HG03039 (cell line): ENCODE results near the gene THTPA.
"Not testable (repeated sequence)": the region's sequence is repeated elsewhere in the genome, so short reads cannot be mapped to it uniquely, and the experiment has no call there.

Experiments
- ATAC-seq: cut with Tn5 transposase; IDR thresholded peaks from one replicate; pipeline ENCODE4 v1.9.1; 2021; ENCODE audit warnings: mild to moderate bottlenecking, moderate library complexity; ENCODE audit not compliant: unreplicated experiment

THTPA gene

GRCh38 chr14:23582906-23583760, 27.1 kb downstream of the THTPA start:
- ATAC-seq, result no peak

GRCh38 chr14:23583761-23584526, 27.9 kb downstream of the THTPA start:
- not testable (repeated sequence) for ATAC-seq

DNA sequence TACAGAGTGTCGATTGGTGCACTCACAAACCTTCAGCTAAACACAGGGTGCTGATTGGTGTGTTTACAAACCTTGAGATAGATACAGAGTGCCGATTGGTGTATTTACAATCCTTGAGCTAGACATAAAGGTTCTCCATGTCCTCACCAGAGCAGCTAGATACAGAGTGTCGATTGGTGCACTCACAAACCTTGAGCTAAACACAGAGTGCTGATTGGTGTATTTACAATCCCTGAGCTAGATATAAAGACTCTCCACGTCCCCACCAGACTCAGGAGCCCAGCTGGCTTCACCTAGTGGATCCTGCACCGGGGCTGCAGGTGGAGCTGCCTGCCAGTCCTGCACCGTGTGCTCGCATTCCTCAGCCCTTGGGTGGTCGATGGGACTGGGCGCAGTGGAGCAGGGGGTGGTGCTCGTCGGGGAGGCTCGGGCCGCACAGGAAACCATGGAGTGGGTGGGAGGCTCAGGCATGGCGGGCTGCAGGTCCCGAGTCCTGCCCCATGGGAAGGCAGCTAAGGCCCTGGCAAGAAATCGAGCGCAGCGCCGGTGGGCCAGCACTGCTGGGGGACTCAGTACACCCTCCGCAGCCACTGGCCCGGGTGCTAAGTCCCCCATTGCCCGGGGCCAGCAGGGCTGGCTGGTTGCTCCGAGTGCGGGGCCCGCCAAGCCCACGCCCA, 28.6 kb downstream of the THTPA start:
- not testable (repeated sequence) for ATAC-seq

DNA sequence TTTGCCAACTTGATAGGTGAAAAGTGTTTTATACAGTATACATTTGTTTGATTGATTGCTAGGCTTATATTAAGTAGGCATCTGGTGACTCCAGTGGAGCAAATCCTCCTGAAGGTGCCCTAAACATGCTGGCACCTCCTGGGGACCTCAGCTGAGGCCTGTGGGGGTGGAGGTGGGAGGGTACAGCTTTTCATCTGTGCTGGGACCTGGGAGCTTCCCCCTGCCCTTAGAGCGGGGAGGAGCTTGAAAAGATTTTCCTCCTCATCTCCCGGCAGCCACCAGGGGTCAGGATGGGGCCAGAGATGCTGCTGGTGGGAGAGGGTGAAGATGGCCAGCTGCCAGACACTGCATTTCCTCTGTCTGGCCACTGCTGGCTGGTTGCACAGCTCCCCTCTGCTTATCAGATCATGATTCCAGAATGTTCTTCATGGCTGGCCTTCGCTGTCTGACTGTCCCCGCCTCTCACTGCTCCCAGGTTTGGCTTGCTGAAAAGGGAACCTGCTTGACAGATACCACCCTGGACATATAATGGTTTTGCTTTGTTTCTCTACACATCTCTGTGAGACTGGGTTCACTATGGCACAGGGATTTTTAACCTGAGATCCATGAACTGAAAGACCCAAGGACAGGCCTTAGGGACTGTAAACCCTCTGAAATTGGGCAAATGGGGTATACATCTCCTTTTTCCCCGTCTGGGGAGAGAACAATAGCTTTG, 33.0 kb downstream of the THTPA start:
- peak; percentile 97 for ATAC-seq

- no peak for ATAC-seq
Measured at GRCh38 chr14:23589606-23590005, 33.5 kb downstream of the THTPA start.

DNA sequence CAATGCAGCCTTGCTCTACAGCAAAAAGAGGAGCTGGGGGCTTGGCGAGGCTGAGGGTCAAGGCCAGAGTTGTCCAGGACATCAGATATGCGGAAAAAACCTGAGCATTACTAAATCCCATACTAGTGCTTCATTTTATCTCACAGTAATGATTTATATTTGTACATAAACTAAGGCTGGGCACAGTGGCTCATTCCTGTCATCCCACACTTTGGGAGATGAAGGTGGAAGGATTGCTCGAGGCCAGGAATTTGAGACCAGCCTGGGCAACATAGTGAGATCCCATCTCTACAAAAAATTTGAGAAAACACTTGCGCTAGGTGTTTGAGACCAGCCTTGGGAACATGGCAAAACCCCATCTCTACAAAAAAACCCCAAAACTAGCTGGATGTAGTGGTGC, 34.1 kb downstream of the THTPA start:
- ATAC-seq, result no peak

- not testable (repeated sequence) for ATAC-seq
Measured at GRCh38 chr14:23594191-23594590, 38.1 kb downstream of the THTPA start.

DNA sequence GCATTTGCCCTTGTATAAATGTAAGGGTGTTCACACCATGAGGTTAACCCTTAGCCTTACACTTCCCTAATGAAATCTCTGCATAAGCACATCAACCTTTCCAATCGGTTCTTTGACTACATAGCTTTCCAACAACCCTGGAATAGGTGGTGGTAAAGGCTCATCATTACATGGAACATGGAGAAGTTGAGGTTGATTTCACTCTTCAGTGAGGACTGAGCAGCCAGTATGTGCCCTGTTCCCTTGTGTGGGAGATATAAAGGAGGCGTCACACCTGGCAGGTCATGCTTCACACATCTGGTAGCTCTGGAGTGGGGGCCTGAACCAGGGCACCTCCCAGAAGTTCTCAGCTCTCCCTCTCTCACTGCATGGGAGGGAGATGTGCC, 44.2 kb downstream of the THTPA start:
- no peak for ATAC-seq

DNA sequence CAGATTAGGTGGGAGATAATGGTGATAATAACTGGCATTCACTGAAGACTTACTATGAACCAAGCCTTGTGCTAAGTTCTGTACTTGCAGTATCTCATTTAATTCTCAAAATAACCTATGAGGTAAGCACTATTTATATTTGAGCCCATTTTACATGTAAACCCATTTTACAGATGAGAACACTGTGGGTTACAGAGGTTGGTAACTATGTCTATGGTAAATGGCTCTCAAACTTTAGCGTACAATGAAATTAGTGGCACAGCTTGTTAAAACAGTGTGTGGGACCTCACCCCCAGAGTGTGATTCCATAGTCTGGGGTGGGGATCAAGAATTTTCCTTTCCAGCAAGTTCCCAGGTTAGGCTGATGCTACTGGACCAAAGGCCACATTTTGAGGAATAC, 44.7 kb downstream of the THTPA start:
- no peak for ATAC-seq

GRCh38 chr14:23601424-23601823, 45.4 kb downstream of the THTPA start:
- ATAC-seq, result no peak

GRCh38 chr14:23601845-23602180, 45.7 kb downstream of the THTPA start:
- ATAC-seq, result no peak

- no peak for ATAC-seq
Measured at GRCh38 chr14:23602181-23603095, 46.4 kb downstream of the THTPA start.

- ATAC-seq, result no peak
Measured at GRCh38 chr14:23603103-23603502, 47.0 kb downstream of the THTPA start.

GRCh38 chr14:23604148-23604547, 48.1 kb downstream of the THTPA start:
- no peak for ATAC-seq

DNA sequence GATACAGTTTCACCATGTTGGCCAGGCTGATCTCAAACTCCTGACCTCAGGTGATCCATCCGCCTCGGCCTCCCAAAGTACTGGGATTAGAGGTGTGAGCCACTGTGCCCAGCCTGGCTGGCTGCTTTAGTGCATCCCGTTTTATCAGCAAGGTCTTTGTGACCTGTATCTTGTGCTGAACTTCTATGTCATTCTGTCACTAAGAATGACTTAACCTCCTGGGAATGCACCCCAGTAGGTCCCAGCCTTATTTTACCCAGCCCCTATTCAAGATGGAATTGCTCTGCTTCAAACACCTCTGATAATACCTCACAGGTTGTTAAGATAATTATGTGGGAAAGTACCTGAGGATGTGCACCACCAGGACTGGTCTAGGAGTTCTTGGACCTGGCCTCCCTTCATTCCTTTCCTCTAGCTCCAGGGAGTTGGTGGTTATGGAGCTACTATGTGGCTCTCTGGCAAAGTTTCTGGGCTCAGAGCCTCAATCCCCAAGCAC, 48.7 kb downstream of the THTPA start:
- no peak for ATAC-seq

DNA sequence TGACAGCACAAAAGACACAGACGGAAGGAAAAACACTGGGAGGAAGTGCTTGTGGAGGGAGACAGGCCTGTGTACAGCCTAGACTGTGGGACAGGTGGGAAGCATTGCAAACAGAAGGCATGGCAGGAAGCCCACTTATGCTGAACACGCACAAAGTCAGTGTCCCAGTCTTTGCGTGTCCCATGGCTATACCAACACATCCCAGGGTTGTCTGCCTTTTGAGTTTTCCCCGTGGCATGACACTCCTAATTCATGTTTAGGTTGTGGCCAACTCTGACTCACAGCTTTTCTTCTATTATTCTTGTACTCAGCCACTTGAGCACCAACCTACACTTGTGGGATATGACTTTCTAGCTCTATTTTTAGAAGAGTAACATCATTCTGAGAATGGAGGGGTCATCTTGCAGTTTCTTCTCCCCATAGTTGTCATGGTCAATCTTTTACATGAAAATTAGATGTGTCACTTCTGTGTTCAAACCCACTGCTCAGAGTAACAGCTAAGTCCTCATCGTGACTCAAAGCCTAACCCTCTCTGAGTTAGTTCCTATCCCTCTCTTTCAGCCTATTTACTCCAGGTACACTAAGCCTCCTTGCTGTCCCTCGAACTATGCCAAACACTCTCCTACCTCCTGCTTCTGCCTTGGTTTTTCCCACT, 50.0 kb downstream of the THTPA start:
- peak; percentile 78 for ATAC-seq

DNA sequence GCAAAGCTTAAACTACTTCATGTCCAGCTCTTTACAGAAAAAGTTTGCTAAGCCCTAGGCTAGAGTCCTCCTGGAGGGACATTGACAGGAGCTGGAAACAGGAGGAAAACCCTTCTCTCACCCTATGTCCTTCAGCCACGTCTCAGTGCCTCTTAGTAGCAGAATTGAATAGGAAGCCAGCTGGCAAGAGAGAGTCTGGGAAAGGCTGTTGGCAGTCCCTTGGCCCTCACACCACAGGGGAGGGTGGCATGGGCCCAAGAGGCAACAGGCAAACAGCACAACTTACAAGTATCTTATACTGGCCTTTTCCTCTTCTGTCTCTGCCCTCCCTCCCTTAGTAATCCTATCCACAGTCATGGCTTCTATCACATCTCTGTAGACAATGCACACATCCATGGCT, 52.4 kb downstream of the THTPA start:
- ATAC-seq, result no peak

DNA sequence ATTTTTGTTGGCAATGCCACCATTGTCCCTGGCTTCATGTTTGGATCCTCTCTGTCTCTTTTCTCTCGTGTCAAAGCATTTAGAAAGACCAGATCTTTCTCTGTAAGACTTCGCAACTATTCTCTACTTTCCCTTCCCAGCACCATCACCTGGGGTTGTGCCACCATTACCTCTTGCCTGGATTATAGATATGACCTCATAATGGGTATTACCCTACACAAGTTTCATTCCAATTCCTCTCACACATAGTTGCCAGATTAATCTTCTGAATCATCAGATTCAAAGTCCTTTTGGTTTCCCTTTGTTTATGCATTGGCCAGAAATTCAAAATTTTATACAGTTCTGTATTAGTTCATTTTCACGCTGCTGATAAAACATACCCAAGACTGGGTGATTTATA, 52.9 kb downstream of the THTPA start:
- no peak for ATAC-seq

DNA sequence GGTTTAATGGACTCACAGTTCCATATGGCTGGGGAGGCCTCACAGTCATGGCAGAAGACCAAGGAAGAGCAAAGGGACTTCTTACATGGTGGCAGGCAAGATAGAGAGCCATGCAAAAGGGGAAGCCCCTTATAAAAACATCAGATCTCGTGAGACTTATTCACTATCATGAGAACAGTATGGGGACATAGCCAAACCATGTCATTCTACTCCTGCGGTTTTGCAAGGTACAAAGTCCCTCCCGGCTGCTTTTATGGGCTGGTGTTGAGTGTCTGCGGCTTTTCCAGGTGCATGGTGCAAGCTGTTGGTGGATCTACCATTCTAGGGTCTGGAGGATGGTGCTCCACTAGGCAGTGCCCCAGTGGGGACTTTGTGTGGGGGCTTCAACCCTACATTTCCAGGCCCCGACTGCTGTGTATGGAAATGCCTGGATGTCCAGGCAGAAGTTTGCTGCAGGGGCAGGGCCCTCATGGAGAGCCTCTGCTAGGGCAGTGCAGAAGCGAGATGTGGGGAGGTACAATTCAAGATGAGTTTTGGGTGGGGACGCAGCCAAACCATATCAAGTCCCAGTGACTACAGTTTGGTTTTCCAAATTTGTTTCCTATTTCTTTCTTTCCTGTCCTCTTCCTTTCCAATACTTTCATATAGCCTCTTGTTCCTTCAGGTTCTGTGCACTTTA, 53.5 kb downstream of the THTPA start:
- not testable (repeated sequence) for ATAC-seq
